Stimulated activated CD8-positive, alpha-beta memory T cell treated with anti-CD3 and anti-CD28 coated beads, Interleukin-12 subunit alpha, Interleukin-12 subunit beta, amount 100 ng/mL, for 1 hour (primary cell): Measurements from ENCODE around the gene REPS1.
"Not testable (repeated sequence)": the region's sequence is repeated elsewhere in the genome, so short reads cannot be mapped to it uniquely, and the experiment has no call there.

ENCODE experiments used
- DNase-seq: peaks from one replicate; pipeline ENCODE4 v3.0.0-alpha.2; 2020; ENCODE audit warnings: low read depth

Gene REPS1

GRCh38 chr6:138999949-139000725, 12.1 kb upstream of the REPS1 start:
- DNase-seq: no peak

GRCh38 chr6:138997136-138997535, 9.1 kb upstream of the REPS1 start:
- no peak for DNase-seq

GRCh38 chr6:138996524-138996923, 8.5 kb upstream of the REPS1 start:
- DNase-seq: no peak

GRCh38 chr6:138993410-138993809, 5.4 kb upstream of the REPS1 start:
- not testable (repeated sequence) for DNase-seq

GRCh38 chr6:138992965-138993364, 4.9 kb upstream of the REPS1 start:
- DNase-seq: not testable (repeated sequence)

GRCh38 chr6:138991206-138991605, 3.2 kb upstream of the REPS1 start:
- DNase-seq: no peak

- DNase-seq: no peak
Observed at GRCh38 chr6:138989098-138989983, 1.3 kb upstream of the REPS1 start.

GRCh38 chr6:138988469-138988834, 399 bp upstream of the REPS1 start:
- DNase-seq: no peak

GRCh38 chr6:138987080-138987642, 892 bp downstream of the REPS1 start:
- DNase-seq: no peak

GRCh38 chr6:138986578-138986977, 1.5 kb downstream of the REPS1 start:
- no peak for DNase-seq

GRCh38 chr6:138981416-138981815, 6.6 kb downstream of the REPS1 start:
- no peak for DNase-seq

- DNase-seq: no peak
Observed at GRCh38 chr6:138979813-138980668, 8.0 kb downstream of the REPS1 start.

- DNase-seq: no peak
Observed at GRCh38 chr6:138979365-138979764, 8.7 kb downstream of the REPS1 start.

GRCh38 chr6:138978229-138978628, 9.8 kb downstream of the REPS1 start:
- DNase-seq: no peak

GRCh38 chr6:138977646-138978167, 10.3 kb downstream of the REPS1 start:
- DNase-seq: no peak

- no peak for DNase-seq
Observed at GRCh38 chr6:138977242-138977641, 10.8 kb downstream of the REPS1 start.

GRCh38 chr6:138975815-138976214, 12.2 kb downstream of the REPS1 start:
- DNase-seq: no peak

GRCh38 chr6:138973466-138974153, 14.4 kb downstream of the REPS1 start:
- DNase-seq: no peak

- no peak for DNase-seq
Observed at GRCh38 chr6:138972226-138972665, 15.8 kb downstream of the REPS1 start.

- no peak for DNase-seq
Observed at GRCh38 chr6:138971601-138972000, 16.5 kb downstream of the REPS1 start.

GRCh38 chr6:138970856-138971425, 17.1 kb downstream of the REPS1 start:
- no peak for DNase-seq
